ENCODE results near the gene LRCH4. TPM values are rescaled to one million over a fixed set of nuclear protein-coding genes. Genes with fewer than 3 reads are reported as not detected.
A peak's percentile ranks its signal among the peaks of the same experiment; 100 is the strongest.

The LRCH4 gene
- total and polyA plus RNA-seq, 2 of the 13 experiments (the other 11 are each of a cell fraction or from before 2014, with no cell fraction given): 7.0 to 9.3 TPM

DNA sequence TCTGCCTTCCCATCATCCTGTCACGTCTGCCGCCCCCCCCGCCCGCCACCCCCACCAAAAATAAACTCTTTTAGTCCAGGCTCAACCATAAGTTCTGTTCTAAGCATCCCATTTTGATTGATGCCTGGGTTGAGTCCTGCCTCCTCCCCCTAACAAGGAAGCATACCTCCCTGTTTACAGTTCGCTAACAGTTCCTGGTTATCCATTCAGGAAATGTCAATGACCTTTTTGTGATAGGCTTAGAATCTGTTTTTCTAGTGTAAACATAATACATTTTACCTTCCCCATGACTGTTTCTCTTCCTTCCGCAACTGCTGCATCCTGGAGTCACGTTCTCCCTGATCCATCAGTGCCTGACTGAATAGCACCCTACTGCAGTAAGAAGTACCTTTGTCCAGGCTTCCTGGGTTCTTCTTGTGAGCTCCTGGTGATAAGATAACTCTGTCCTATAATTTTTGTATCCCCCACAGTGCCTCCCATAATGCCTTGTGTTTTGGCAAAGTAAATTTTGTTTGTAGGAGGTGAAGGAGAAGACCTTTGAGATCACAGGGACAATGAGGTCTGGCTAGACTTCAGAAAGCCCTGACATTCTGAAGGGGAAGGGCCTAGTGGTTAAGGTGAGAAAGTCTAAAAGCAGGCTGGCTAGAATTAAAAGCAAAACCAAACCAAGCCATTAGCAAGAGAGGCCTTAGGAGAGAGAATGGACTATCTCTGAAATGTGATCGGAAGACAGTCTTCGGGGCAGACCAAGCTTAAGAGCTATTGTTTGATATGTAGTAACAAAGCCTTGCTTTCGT is 39.6 kb downstream of the LRCH4 start (continued):
- TF ChIP-seq KMT2A (CRISPR knock-in tag; IDR thresholded peaks at IDR 0.05): no peak
- no peak for TF ChIP-seq SKI (IDR thresholded peaks at IDR 0.05; ENCODE audit: partially characterized antibody)
- no peak for TF ChIP-seq SETDB1 (CRISPR knock-in tag; IDR thresholded peaks at IDR 0.05; ENCODE audit: borderline replicate concordance)
- no peak for TF ChIP-seq HMG20B (CRISPR knock-in tag; conservative IDR thresholded peaks at IDR 0.05)
- no peak for TF ChIP-seq ZNF562 (CRISPR knock-in tag; IDR thresholded peaks at IDR 0.05; ENCODE audit: borderline replicate concordance)
- TF ChIP-seq MIER2 (CRISPR knock-in tag; IDR thresholded peaks at IDR 0.05): 0 out of 2 replicates have a peak, but pooled peaks have one; percentile 18
- no peak for TF ChIP-seq FLYWCH1 (CRISPR knock-in tag; IDR thresholded peaks at IDR 0.05)
- TF ChIP-seq ZFP36L2 (CRISPR knock-in tag; IDR thresholded peaks at IDR 0.05): no peak
- peak; percentile 69 for TF ChIP-seq POLR2AphosphoS5 (IDR thresholded peaks at IDR 0.05; ENCODE audit: low read depth, low read length)
- no peak for TF ChIP-seq CHCHD3 (CRISPR knock-in tag; IDR thresholded peaks at IDR 0.05)
- TF ChIP-seq, protein P1, sequence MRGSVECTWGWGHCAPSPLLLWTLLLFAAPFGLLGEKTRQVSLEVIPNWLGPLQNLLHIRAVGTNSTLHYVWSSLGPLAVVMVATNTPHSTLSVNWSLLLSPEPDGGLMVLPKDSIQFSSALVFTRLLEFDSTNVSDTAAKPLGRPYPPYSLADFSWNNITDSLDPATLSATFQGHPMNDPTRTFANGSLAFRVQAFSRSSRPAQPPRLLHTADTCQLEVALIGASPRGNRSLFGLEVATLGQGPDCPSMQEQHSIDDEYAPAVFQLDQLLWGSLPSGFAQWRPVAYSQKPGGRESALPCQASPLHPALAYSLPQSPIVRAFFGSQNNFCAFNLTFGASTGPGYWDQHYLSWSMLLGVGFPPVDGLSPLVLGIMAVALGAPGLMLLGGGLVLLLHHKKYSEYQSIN (CRISPR knock-in tag; IDR thresholded peaks at IDR 0.05; ENCODE audit: borderline replicate concordance): no peak
- TF ChIP-seq CHD4 (IDR thresholded peaks at IDR 0.05; ENCODE audit: borderline replicate concordance, low read length): no peak
- TF ChIP-seq ZKSCAN1 (IDR thresholded peaks at IDR 0.05; ENCODE audit: low read length): no peak
- TF ChIP-seq ZNF644 (CRISPR knock-in tag; IDR thresholded peaks at IDR 0.05; ENCODE audit: low read depth): no peak
- no peak for TF ChIP-seq HIVEP1 (CRISPR knock-in tag; IDR thresholded peaks at IDR 0.05)
- no peak for TF ChIP-seq ZNF782 (CRISPR knock-in tag; IDR thresholded peaks at IDR 0.05; ENCODE audit: borderline replicate concordance)
- TF ChIP-seq, protein P2, sequence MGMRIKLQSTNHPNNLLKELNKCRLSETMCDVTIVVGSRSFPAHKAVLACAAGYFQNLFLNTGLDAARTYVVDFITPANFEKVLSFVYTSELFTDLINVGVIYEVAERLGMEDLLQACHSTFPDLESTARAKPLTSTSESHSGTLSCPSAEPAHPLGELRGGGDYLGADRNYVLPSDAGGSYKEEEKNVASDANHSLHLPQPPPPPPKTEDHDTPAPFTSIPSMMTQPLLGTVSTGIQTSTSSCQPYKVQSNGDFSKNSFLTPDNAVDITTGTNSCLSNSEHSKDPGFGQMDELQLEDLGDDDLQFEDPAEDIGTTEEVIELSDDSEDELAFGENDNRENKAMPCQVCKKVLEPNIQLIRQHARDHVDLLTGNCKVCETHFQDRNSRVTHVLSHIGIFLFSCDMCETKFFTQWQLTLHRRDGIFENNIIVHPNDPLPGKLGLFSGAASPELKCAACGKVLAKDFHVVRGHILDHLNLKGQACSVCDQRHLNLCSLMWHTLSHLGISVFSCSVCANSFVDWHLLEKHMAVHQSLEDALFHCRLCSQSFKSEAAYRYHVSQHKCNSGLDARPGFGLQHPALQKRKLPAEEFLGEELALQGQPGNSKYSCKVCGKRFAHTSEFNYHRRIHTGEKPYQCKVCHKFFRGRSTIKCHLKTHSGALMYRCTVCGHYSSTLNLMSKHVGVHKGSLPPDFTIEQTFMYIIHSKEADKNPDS (CRISPR knock-in tag; IDR thresholded peaks at IDR 0.05): no peak
- TF ChIP-seq EED (CRISPR knock-in tag; IDR thresholded peaks at IDR 0.05): no peak
- no peak for TF ChIP-seq ZNF570 (CRISPR knock-in tag; IDR thresholded peaks at IDR 0.05; ENCODE audit: borderline replicate concordance)
- TF ChIP-seq ZNF550 (CRISPR knock-in tag; IDR thresholded peaks at IDR 0.05; ENCODE audit: borderline replicate concordance): no peak
- no peak for TF ChIP-seq SRSF1 (optimal IDR thresholded peaks at IDR 0.05; ENCODE audit: low read depth, low read length)
- TF ChIP-seq, protein P3, sequence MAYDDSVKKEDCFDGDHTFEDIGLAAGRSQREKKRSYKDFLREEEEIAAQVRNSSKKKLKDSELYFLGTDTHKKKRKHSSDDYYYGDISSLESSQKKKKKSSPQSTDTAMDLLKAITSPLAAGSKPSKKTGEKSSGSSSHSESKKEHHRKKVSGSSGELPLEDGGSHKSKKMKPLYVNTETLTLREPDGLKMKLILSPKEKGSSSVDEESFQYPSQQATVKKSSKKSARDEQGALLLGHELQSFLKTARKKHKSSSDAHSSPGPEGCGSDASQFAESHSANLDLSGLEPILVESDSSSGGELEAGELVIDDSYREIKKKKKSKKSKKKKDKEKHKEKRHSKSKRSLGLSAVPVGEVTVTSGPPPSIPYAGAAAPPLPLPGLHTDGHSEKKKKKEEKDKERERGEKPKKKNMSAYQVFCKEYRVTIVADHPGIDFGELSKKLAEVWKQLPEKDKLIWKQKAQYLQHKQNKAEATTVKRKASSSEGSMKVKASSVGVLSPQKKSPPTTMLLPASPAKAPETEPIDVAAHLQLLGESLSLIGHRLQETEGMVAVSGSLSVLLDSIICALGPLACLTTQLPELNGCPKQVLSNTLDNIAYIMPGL (CRISPR knock-in tag; IDR thresholded peaks at IDR 0.05; ENCODE audit: borderline replicate concordance in 1 of 2, low read depth in 1 of 2): no peak; a peak in 1 of 4 replicates
- no peak for TF ChIP-seq SMC3 (IDR thresholded peaks at IDR 0.05; ENCODE audit: low read length)
- TF ChIP-seq TAF1 (CRISPR knock-in tag; IDR thresholded peaks at IDR 0.05): no peak; the same call in 1 of the 2 replicates

Measured in HepG2 (cell line).